Neural progenitor cell (in vitro differentiated cells): ENCODE measurements around the gene SMIM41.

Source experiments
- EZH2phosphoT487 ChIP-seq: fragments of 200-600 bp; sonication (generic); IDR thresholded peaks from 2 replicates; pipeline ENCODE4 v1.6.1; 2017; ENCODE audit warnings: antibody characterized with exemption
- TF ChIP-seq, protein P1 (sequence below): fragments of 200-600 bp; sonication (generic); IDR thresholded peaks from 2 replicates; pipeline ENCODE4 v1.5.1; 2017; ENCODE audit warnings: antibody characterized with exemption, mild to moderate bottlenecking

DNA sequence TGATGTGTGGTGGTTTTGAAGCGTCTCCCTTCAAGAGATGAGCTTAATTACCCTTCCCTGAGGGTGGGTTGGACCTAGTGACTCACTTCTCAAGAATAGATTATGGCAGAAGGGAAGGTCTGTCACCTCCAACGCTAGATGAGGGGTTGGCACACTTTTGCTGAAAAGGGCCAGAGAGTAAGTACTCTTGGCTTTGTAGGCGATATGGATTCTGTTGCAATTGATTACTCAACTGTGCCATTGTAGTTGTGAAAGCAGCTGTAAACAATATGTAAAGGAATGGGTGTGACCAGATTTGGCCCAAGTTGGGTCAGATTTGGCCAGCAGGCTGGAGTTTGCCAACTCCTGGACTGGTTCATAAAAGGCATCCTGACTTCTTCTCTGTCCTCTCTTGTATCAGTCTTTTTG, 53.3 kb downstream of the SMIM41 start:
- TF ChIP-seq EZH2phosphoT487, result no peak
- TF ChIP-seq, protein P1, sequence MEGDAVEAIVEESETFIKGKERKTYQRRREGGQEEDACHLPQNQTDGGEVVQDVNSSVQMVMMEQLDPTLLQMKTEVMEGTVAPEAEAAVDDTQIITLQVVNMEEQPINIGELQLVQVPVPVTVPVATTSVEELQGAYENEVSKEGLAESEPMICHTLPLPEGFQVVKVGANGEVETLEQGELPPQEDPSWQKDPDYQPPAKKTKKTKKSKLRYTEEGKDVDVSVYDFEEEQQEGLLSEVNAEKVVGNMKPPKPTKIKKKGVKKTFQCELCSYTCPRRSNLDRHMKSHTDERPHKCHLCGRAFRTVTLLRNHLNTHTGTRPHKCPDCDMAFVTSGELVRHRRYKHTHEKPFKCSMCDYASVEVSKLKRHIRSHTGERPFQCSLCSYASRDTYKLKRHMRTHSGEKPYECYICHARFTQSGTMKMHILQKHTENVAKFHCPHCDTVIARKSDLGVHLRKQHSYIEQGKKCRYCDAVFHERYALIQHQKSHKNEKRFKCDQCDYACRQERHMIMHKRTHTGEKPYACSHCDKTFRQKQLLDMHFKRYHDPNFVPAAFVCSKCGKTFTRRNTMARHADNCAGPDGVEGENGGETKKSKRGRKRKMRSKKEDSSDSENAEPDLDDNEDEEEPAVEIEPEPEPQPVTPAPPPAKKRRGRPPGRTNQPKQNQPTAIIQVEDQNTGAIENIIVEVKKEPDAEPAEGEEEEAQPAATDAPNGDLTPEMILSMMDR, result no peak
